Suprapubic skin (tissue), 4 donors: Measurements from ENCODE around the gene PGBD2. TPM values are rescaled to one million over a fixed set of nuclear protein-coding genes. Genes with fewer than 3 reads are reported as not detected.
A peak's percentile ranks its signal among the peaks of the same experiment; 100 is the strongest.
"Not testable (repeated sequence)": the region's sequence is repeated elsewhere in the genome, so short reads cannot be mapped to it uniquely, and the experiment has no call there.

Experiments used
- DNase-seq, 2 donors: peaks; one replicate each; pipeline ENCODE4 v3.0.0-alpha.2; 2019; ENCODE audit warnings: low spot score in 2 of 2
- H3K27ac ChIP-seq: fragments of 200-600 bp; sonication (generic); one replicate; pipeline ENCODE4 v1.5.1; 2019
- H3K27me3 ChIP-seq: fragments of 200-600 bp; sonication (generic); one replicate; pipeline ENCODE4 v1.5.1; 2019
- H3K36me3 ChIP-seq: fragments of 200-600 bp; sonication (generic); one replicate; pipeline ENCODE4 v1.5.1; 2019
- H3K4me1 ChIP-seq: fragments of 200-600 bp; sonication (generic); one replicate; pipeline ENCODE4 v1.5.1; 2019
- H3K4me3 ChIP-seq: fragments of 200-600 bp; sonication (generic); one replicate; pipeline ENCODE4 v1.5.1; 2019; ENCODE audit warnings: mild to moderate bottlenecking
- H3K9me3 ChIP-seq: fragments of 200-600 bp; sonication (generic); one replicate; pipeline ENCODE4 v1.5.1; 2019
- CTCF ChIP-seq, 2 donors: fragments of 200-600 bp in 1 of 2; fragments of 450-650 bp in 1 of 2; sonication (generic) in 1 of 2; IDR thresholded peaks; one replicate each; pipeline ENCODE4 v1.5.1; 2016 to 2019; ENCODE audit warnings: antibody characterized with exemption in 2 of 2, mild to moderate bottlenecking in 1 of 2, moderate library complexity in 1 of 2
- EP300 ChIP-seq: sonication (generic); formaldehyde crosslinking; IDR thresholded peaks from one replicate; pipeline ENCODE4 v1.6.1; 2017; ENCODE audit warnings: antibody characterized with exemption
- POLR2A ChIP-seq, 2 donors: fragments of 450-650 bp; IDR thresholded peaks; one replicate each; pipeline ENCODE4 v1.6.1; 2017; ENCODE audit warnings: antibody characterized with exemption in 2 of 2, mild to moderate bottlenecking in 2 of 2, moderate library complexity in 2 of 2
- POLR2AphosphoS5 ChIP-seq, 3 donors: sonication (generic); formaldehyde crosslinking; IDR thresholded peaks; one replicate each; pipeline ENCODE4 v1.6.1; 2017; ENCODE audit warnings: antibody characterized with exemption in 3 of 3
- WGBS: methylation state at CpG from one replicate; pipeline ENCODE4 v1.1.5; 2018; 5-methylcytosine and 5-hydroxymethylcytosine counted together
- total RNA-seq, 4 donors: library from RNA; depleted of rRNA; stranded (reverse); fragments of >200 nt; gene quantifications; one replicate each; pipeline ENCODE4 v1.1.0, GENCODE V29; 2016

PGBD2 gene
- total RNA-seq, 4 donors from 2014 or later: 11.0 to 14.2 (median 11.5) TPM

GRCh38 chr1:248914796-248915381 lies 8.9 kb downstream of the PGBD2 start:
- Histone ChIP-seq H3K4me1 (no peaks in the 10 kb centered on the region), H3K27ac (no peak overlapping the region), H3K27me3 (no peaks in the 10 kb centered on the region), H3K4me3 (no peak overlapping the region), H3K9me3 (no peaks in the 10 kb centered on the region), H3K36me3 (peaks cover 53% of the 10 kb centered on the region)
- 90% methylated on average over 5 of the region's 5 CpGs for WGBS
- TF ChIP-seq EP300 (no peak), POLR2AphosphoS5 (IDR thresholded peaks at IDR 0.05) (no peak), POLR2A (IDR thresholded peaks at IDR 0.05) (no peak)
- no peak for DNase-seq

- Histone ChIP-seq H3K36me3 (peaks cover 53% of the 10 kb centered on the region), H3K9me3 (no peaks in the 10 kb centered on the region), H3K4me1 (no peaks in the 10 kb centered on the region), H3K4me3 (no peak overlapping the region), H3K27ac (no peak overlapping the region), H3K27me3 (no peaks in the 10 kb centered on the region)
- 81% methylated on average over 8 of the region's 8 CpGs for WGBS
- DNase-seq: no peak
- no peak for TF ChIP-seq POLR2AphosphoS5 (IDR thresholded peaks at IDR 0.05)
- TF ChIP-seq EP300: no peak
- no peak for TF ChIP-seq POLR2A (IDR thresholded peaks at IDR 0.05)
- TF ChIP-seq CTCF (IDR thresholded peaks at IDR 0.05): no peak
Observed at GRCh38 chr1:248918131-248918530, 12.1 kb downstream of the PGBD2 start.

GRCh38 chr1:248923352-248924338 lies 17.6 kb downstream of the PGBD2 start:
- TF ChIP-seq CTCF (IDR thresholded peaks at IDR 0.05) (no peak), POLR2AphosphoS5 (IDR thresholded peaks at IDR 0.05) (no peak), POLR2A (IDR thresholded peaks at IDR 0.05) (no peak), EP300 (no peak)
- Histone ChIP-seq H3K27me3 (no peaks in the 10 kb centered on the region), H3K36me3 (peaks cover 5% of the 10 kb centered on the region), H3K27ac (no peak overlapping the region), H3K4me1 (no peaks in the 10 kb centered on the region), H3K4me3 (no peak overlapping the region), H3K9me3 (no peaks in the 10 kb centered on the region)
- DNase-seq: no peak
- 90% methylated on average over 13 of the region's 13 CpGs for WGBS

GRCh38 chr1:248924696-248925532 lies 18.9 kb downstream of the PGBD2 start:
- H3K36me3 ChIP-seq: no peaks in the 10 kb centered on the region
- H3K4me1 ChIP-seq: no peaks in the 10 kb centered on the region
- H3K27me3 ChIP-seq: no peaks in the 10 kb centered on the region
- H3K9me3 ChIP-seq: no peaks in the 10 kb centered on the region
- H3K27ac ChIP-seq: no peak overlapping the region
- 54% methylated on average over 10 of the region's 10 CpGs for WGBS
- TF ChIP-seq POLR2A (IDR thresholded peaks at IDR 0.05) (no peak), CTCF (IDR thresholded peaks at IDR 0.05) (peak; percentile 21 to 59)
- no peak for DNase-seq
- no peak overlapping the region for H3K4me3 ChIP-seq

GRCh38 chr1:248925859-248926258 lies 19.8 kb downstream of the PGBD2 start:
- H3K36me3 ChIP-seq, H3K4me3 ChIP-seq, H3K27me3 ChIP-seq, H3K9me3 ChIP-seq, H3K4me1 ChIP-seq, DNase-seq, H3K27ac ChIP-seq: not testable (repeated sequence)
- 82% methylated on average over 4 of the region's 4 CpGs for WGBS
